Endothelial cell of umbilical vein (primary cell): Measurements from ENCODE around the gene C4orf50. TPM values are rescaled to one million over a fixed set of nuclear protein-coding genes. Genes with fewer than 3 reads are reported as not detected.

ENCODE experiments used
- BruUV-seq: library from RNA; stranded (reverse); fragments of 400-500 nt; replicated peaks from 2 replicates; lab custom pipeline; 2021; lab: Mats Ljungman, UMichigan
- CTCF ChIA-PET: fragments of 300-600, 350-600 bp; sonication (Branson Sonifier 250); formaldehyde crosslinking; loops from one replicate; lab custom pipeline; 2021; ENCODE audit warnings: antibody characterized with exemption, inconsistent platforms; lab: Charles Lee
- POLR2A ChIA-PET: fragments of 300-600, 350-600 bp; sonication (Branson Sonifier 250); formaldehyde crosslinking; loops from one replicate; lab custom pipeline; 2021; ENCODE audit warnings: antibody characterized with exemption, inconsistent platforms; lab: Charles Lee
- DNase-seq: peaks from one replicate; pipeline ENCODE4 v3.0.0-alpha.2; 2011; ENCODE audit warnings: low read depth, low spot score
- FAIRE-seq: peaks from 2 replicates; lab custom pipeline; 2011; peaks lifted over from hg19 to GRCh38; lab: Jason Lieb, UNC
- H2AFZ ChIP-seq: 2 replicates; pipeline ENCODE4 v1.6.0; 2012; ENCODE audit warnings: low read depth, low read length, control low read depth, inconsistent platforms
- H3K27ac ChIP-seq: 2 replicates; pipeline ENCODE4 v1.5.1; 2011; ENCODE audit warnings: low read depth, mild to moderate bottlenecking, control low read depth, low read length, moderate library complexity; ENCODE audit not compliant: insufficient read depth
- H3K27me3 ChIP-seq, 2 experiments: 2 replicates each; pipeline versions ENCODE4 v1.6.0 to v1.6.1; 2011; ENCODE audit warnings: low read length in 2 of 2, mixed read lengths in 1 of 2; ENCODE audit not compliant: control insufficient read depth in 2 of 2, insufficient read depth in 2 of 2
- H3K36me3 ChIP-seq, 2 experiments: 2 replicates in 1 of 2; 3 replicates in 1 of 2; pipeline ENCODE4 v1.5.1; 2011; ENCODE audit warnings: low read length in 2 of 2, mild to moderate bottlenecking in 1 of 2, moderate library complexity in 1 of 2; ENCODE audit not compliant: control insufficient read depth in 2 of 2, insufficient read depth in 2 of 2; ENCODE audit errors: extremely low read depth in 1 of 2
- H3K4me1 ChIP-seq: 3 replicates; pipeline ENCODE4 v1.5.1; 2011; ENCODE audit warnings: mild to moderate bottlenecking, low read length; ENCODE audit not compliant: control insufficient read depth, insufficient read depth; ENCODE audit errors: extremely low read depth
- H3K4me2 ChIP-seq: 2 replicates; pipeline ENCODE4 v1.6.1; 2011; ENCODE audit warnings: low read length, control low read depth, mixed read lengths; ENCODE audit not compliant: insufficient read depth
- H3K4me3 ChIP-seq, 3 experiments: fragments of 200-600 bp in 1 of 3; sonication (generic), shearing (Covaris generic) in 1 of 3; replicated peaks in 1 of 3; 2 replicates each; pipeline ENCODE4 v1.5.1; 2011 to 2016; ENCODE audit warnings: control low read depth in 3 of 3, low read length in 3 of 3, mild to moderate bottlenecking in 2 of 3, inconsistent platforms in 1 of 3, low read depth in 1 of 3, moderate library complexity in 1 of 3; ENCODE audit not compliant: insufficient read depth in 1 of 3
- H3K79me2 ChIP-seq: 2 replicates; pipeline ENCODE4 v1.6.0; 2012; ENCODE audit warnings: low read length, inconsistent platforms; ENCODE audit not compliant: control insufficient read depth, insufficient read depth
- H3K9ac ChIP-seq: replicated peaks from 2 replicates; pipeline ENCODE3; 2011; ENCODE audit warnings: low read length, control low read depth; ENCODE audit not compliant: insufficient read depth; ENCODE audit errors: extremely low read depth
- H3K9me1 ChIP-seq: replicated peaks from 3 replicates; pipeline ENCODE4 v1.6.0; 2011; ENCODE audit warnings: mild to moderate bottlenecking, low read length; ENCODE audit not compliant: control insufficient read depth, insufficient read depth; ENCODE audit errors: extremely low read depth
- H3K9me3 ChIP-seq: replicated peaks from 2 replicates; pipeline ENCODE4 v1.5.1; 2012; ENCODE audit warnings: low read length, inconsistent platforms; ENCODE audit not compliant: control insufficient read depth, insufficient read depth
- H4K20me1 ChIP-seq: replicated peaks from 2 replicates; pipeline ENCODE3; 2011; ENCODE audit warnings: mild to moderate bottlenecking, low read length; ENCODE audit not compliant: control insufficient read depth, insufficient read depth; ENCODE audit errors: extremely low read depth
- CTCF ChIP-seq, 2 donors: IDR thresholded peaks; 1 replicate in 1 of 2; 2 replicates in 1 of 2; pipeline ENCODE4 v1.5.1; 2011; ENCODE audit warnings: low read length in 2 of 2, mild to moderate bottlenecking in 2 of 2, moderate library complexity in 2 of 2, control low read depth in 1 of 2, inconsistent platforms in 1 of 2, low read depth in 1 of 2; ENCODE audit not compliant: insufficient read depth in 1 of 2; ENCODE audit errors: extremely low read depth in 1 of 2
- EZH2 ChIP-seq: IDR thresholded peaks from 2 replicates; pipeline ENCODE4 v1.6.1; 2012; ENCODE audit warnings: borderline replicate concordance, low read depth, mild to moderate bottlenecking, moderate library complexity, low read length, inconsistent platforms; ENCODE audit not compliant: severe bottlenecking
- FOS ChIP-seq: IDR thresholded peaks from 2 replicates; pipeline ENCODE4 v1.6.1; 2011; ENCODE audit warnings: mild to moderate bottlenecking, low read length, moderate library complexity, borderline replicate concordance; ENCODE audit not compliant: insufficient read depth
- GATA2 ChIP-seq: IDR thresholded peaks from 2 replicates; pipeline ENCODE4 v1.7.0; 2011; ENCODE audit warnings: low read depth, mild to moderate bottlenecking, moderate library complexity, mixed read lengths, low read length; ENCODE audit not compliant: insufficient read length, insufficient read depth
- MAX ChIP-seq: IDR thresholded peaks from 2 replicates; pipeline ENCODE4 v1.6.1; 2011; ENCODE audit not compliant: insufficient read depth, insufficient read length
- MYC ChIP-seq: IDR thresholded peaks from one replicate; pipeline ENCODE4 v1.6.1; 2011; ENCODE audit warnings: mild to moderate bottlenecking, low read depth, low read length
- POLR2AphosphoS5 ChIP-seq: IDR thresholded peaks from 2 replicates; pipeline ENCODE4 v1.6.1; 2012; ENCODE audit warnings: low read depth, mild to moderate bottlenecking, control low read depth, low read length, moderate library complexity; ENCODE audit not compliant: insufficient read depth
- dilution Hi-C: fragments of 300-500 bp; cut with MboI; formaldehyde crosslinking; loops from one replicate; pipeline ENCODE4 v1.15.0; 2019; ENCODE audit warnings: low sequenced_read_pairs; ENCODE audit not compliant: extremely low pct_ligation_motif_present
- intact Hi-C: fragments of 100-400 bp; cut with micrococcal nuclease; formaldehyde crosslinking; loops from one replicate; pipeline ENCODE4 v1.10.0; 2022
- polyA plus RNA-seq, 4 experiments: library from polyadenylated mRNA; depleted of rRNA in 3 of 4; stranded (reverse) in 3 of 4; unstranded in 1 of 4; fragments of >200 nt; gene quantifications; 2 replicates each; pipeline versions ENCODE4 v1.2.1 to v1.2.3, GENCODE V29; 2011 to 2012; ENCODE audit warnings: missing spikeins in 1 of 4
- total RNA-seq: library from RNA; stranded (reverse); gene quantifications from 2 replicates; pipeline ENCODE4 v1.2.3, GENCODE V29; 2021

C4orf50 gene
- total and polyA plus RNA-seq, 2 donors (not counting 3 experiments of a cell fraction or from before 2014, with no cell fraction given), result not detected

- dilution Hi-C loops (no loop called here), intact Hi-C loops (no loop called here)
- ChIA-PET POLR2A (no interaction called here), CTCF (no interaction called here)
- no peaks in the 10 kb centered on the region for H3K4me1 ChIP-seq
- H3K9me1 ChIP-seq, result no peaks in the 10 kb centered on the region
- no peak overlapping the region for H3K4me2 ChIP-seq
- no peaks in the 10 kb centered on the region for H3K79me2 ChIP-seq
- no peaks in the 10 kb centered on the region for H3K27me3 ChIP-seq
- no peak overlapping the region for H3K27ac ChIP-seq
- H3K4me3 ChIP-seq, result no peak overlapping the region
- no peak overlapping the region for H3K9ac ChIP-seq
- no peaks in the 10 kb centered on the region for H3K9me3 ChIP-seq
- H4K20me1 ChIP-seq, result no peaks in the 10 kb centered on the region
- FAIRE-seq (no peak), DNase-seq (no peak)
- H2AFZ ChIP-seq, result no peak overlapping the region
- no peaks in the 10 kb centered on the region for H3K36me3 ChIP-seq
- no TSS peak for BruUV-seq
- no peak for TF ChIP-seq POLR2AphosphoS5
- TF ChIP-seq CTCF (IDR thresholded peaks at IDR 0.05; ENCODE audit: extremely low read depth in 1 of 2, insufficient read depth in 1 of 2, low read depth in 1 of 2, low read length in 2 of 2), result no peak
- no peak for TF ChIP-seq EZH2
- no peak for TF ChIP-seq MYC
- no peak for TF ChIP-seq GATA2
- no peak for TF ChIP-seq FOS
Measured at GRCh38 chr4:6055436-6055835, 37.2 kb upstream of the C4orf50 start.

DNA sequence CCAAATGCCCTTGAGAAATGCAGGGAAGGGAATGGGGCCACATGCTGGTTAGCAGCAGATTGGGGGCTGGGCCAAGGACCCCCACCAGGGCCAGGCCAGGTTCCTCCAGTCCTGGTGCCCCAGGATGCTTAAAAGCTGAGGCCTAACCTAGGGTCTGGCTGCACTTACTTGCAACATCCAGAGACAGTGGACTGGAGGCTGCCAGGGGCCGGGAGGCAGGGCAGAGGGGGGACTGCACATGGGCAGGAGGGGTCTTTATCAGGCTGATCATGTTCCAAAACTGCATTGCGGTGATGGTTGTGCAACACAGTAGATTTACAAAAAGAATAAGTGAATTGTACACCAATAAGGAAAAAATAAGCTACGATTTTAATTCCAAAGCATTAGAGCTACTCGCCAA lies 36.8 kb upstream of the C4orf50 start:
- POLR2A ChIA-PET, result no interaction called here
- Histone ChIP-seq H3K4me3 (no peak overlapping the region), H3K27me3 (no peaks in the 10 kb centered on the region), H3K9me1 (no peaks in the 10 kb centered on the region), H4K20me1 (no peaks in the 10 kb centered on the region), H3K36me3 (no peaks in the 10 kb centered on the region), H3K9me3 (no peaks in the 10 kb centered on the region), H3K4me1 (no peaks in the 10 kb centered on the region), H3K79me2 (no peaks in the 10 kb centered on the region), H3K4me2 (no peak overlapping the region), H3K27ac (no peak overlapping the region), H3K9ac (no peak overlapping the region), H2AFZ (no peak overlapping the region)
- no peak for FAIRE-seq
- no peak for DNase-seq
- CTCF ChIA-PET, result no interaction called here
- no peak for TF ChIP-seq CTCF (IDR thresholded peaks at IDR 0.05; ENCODE audit: extremely low read depth in 1 of 2, insufficient read depth in 1 of 2, low read depth in 1 of 2, low read length in 2 of 2)
- no peak for TF ChIP-seq FOS
- TF ChIP-seq GATA2, result no peak
- TF ChIP-seq MYC, result no peak
- no peak for TF ChIP-seq MAX
- TF ChIP-seq POLR2AphosphoS5, result no peak
- TF ChIP-seq EZH2, result no peak
- BruUV-seq, result no TSS peak
- intact Hi-C loops, result no loop called here
- dilution Hi-C loops, result no loop called here
